ENCODE results near the gene RNF146.

DNA sequence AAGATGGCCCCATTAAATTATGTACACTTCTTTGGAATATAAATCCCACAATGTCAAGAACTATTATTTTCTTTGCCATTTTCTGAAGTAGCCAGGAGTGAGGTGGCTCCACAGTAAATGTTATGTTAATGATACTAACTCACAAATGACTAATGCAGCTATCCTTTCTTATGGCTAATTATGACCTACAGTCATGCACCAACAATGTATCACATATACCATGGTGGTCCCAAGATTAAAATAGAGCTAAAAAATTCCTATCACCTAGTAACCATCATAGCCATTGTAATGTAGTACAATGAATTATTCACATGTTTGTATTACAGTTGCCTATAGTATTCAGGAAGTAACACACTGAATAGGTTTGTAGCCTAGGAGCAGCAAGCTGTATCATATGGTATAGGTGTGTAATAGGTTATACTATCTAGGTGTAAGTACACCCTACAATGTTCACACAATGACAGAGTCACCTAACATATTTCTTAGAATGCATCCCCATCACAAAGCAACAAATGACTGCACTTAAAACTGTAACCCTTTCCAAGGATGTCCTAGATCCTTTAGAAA, 61.5 kb downstream of the RNF146 start:
- TF ChIP-seq GATA2 (IDR thresholded peaks at IDR 0.05; ENCODE audit: low read depth, low read length) (no peak), GATA3 (IDR thresholded peaks at IDR 0.05; ENCODE audit: low read depth, low read length) (no peak)

All from SH-SY5Y (cell line).